CD4-positive, alpha-beta T cell treated with Interleukin-4 for 1 hour (primary cell): ENCODE measurements around the gene MRPL28.
"Not testable (repeated sequence)": the region's sequence is repeated elsewhere in the genome, so short reads cannot be mapped to it uniquely, and the experiment has no call there.

Experiments
- DNase-seq, 2 donors: peaks; one replicate each; pipeline ENCODE4 v3.0.0-alpha.2; 2020 to 2022

MRPL28 gene

DNA sequence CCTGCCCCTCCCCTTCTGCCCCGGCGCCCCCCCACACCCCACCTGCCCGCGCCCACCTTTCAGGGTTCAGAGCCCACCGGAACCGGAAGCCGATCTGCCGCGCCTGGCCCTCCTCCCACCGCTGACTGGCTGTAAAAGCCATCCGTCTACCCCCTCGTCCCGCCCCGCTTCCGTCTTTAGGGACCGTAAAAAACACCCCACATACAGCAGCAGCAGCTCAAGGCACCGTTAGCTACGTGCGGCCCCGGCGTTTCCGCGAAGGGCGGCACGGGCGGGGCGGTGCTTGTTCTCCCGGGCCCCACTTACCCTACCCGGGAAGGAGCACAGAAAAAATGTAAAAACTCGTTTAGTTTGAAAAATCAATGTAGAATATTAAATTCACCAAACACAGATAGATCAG is at the start of gene MRPL28:
TSS of gene MRPL28 (minus strand) at position 96 of the 400 bp plus-strand sequence. CDS start 320 bp downstream, outside the sequence.
- peak; percentile 94 to 95 for DNase-seq

DNA sequence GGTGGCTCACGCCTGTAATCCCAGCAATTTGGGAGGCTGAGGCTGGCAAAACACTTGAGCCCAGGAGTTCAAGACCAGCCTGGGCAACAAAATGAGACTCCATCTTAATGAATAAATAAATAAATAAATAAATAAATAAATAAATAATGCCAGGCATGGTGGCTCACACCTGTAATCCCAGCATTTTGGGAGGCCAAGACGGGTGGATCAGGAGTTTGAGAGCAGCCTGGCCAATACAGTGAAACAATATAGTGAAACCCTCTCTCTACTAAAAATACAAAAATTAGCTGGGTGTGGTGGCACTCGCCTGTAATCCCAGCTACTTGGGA is 44.8 kb upstream of the MRPL28 start:
- DNase-seq: not testable (repeated sequence)

DNA sequence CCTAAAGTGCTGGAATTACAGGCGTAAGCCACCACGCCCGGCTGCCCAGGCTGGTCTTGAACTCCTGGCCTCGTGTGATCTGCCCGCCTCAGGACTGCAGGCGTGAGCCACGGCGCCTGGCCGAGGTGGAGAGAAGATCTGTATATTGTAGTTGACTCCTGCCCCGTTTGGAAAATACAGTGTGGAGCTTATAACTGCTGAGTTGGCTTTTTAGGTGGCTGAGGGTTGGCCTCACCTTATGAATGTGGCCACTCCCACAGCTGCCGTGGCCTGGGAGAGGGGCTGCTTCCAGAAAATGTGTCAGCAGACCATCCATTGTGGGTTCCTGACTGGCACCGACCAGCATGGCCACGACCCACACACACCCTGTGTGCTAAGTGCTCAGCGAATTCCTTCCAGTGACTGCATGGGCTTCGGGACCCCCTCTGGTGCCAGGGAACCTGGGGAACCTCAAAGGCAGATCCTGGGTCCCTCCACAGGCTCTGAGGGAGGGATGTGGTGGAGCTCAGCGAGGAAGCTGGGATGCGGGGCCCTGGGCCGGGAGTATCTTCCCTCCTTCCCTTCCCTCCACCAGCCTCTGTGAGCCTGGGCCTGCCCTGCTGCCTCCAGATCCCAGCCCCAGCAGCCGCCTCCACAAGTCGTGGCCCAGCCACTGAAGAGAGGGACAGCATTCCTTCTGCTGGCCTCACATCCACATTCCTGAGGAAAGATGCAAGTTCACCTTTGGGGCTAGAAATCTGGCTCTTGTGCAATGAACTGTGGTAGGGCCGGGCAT is 44.2 kb upstream of the MRPL28 start:
- no peak for DNase-seq

DNA sequence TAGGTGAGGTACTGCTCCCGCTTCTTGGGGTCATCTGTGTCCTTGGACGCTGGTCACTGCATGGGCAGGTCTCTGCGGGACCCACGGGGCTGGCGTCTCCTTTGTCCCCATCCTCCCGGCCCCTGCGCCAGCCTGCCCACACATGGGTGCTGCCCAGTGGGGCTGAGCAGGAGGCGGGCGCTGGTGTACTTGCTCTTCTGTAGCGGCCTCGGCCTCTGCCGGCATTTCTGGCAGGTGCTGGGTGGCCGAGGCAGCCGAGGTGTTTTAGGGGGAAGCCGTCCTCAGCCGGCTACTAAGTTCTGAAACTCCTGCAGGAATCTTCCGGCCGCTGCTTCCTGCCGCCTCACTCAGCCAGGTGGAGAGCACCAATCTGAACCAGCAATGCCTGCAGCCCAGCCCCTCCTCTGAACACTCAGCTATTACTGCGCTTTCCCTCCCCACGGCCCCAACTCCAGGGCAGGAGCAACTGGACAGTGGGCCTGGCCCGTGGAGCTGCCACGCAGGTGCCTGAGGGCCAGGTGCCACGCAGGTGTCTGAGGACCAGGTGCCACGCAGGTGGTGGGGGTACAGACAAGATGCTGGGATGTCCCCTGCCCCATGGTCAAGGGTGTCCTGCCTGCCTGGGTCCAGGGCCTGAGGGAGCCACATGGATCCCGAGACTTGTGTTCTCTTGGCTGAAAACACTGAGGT is 41.4 kb upstream of the MRPL28 start:
- no peak for DNase-seq

DNA sequence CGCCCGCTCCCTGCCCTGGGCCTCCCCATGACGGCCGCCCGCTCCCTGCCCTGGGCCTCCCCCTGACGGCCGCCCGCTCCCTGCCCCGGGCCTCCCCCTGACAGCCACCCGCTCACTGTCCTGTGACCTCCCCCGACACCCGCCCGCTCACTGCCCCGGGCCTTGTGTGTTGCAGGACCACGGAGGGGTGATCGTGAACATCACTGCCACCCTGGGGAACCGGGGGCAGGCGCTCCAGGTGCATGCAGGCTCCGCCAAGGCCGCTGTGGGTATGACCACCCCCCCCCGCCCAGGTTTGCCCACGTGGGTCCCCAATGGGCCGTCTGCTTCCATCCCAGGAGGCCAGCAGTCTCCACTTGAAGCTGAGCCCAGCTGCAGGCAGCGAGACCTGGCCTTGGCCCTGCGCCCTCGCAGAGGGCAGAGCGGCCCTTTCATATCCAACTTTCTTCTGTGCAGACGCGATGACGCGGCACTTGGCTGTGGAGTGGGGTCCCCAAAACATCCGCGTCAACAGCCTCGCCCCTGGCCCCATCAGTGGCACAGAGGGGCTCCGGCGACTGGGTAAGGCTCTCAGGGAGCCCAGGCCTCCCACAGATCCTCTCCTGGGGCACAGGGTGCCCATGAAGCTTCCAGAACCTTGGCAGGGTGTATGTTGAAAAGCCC is 40.3 kb upstream of the MRPL28 start:
- DNase-seq: no peak

DNA sequence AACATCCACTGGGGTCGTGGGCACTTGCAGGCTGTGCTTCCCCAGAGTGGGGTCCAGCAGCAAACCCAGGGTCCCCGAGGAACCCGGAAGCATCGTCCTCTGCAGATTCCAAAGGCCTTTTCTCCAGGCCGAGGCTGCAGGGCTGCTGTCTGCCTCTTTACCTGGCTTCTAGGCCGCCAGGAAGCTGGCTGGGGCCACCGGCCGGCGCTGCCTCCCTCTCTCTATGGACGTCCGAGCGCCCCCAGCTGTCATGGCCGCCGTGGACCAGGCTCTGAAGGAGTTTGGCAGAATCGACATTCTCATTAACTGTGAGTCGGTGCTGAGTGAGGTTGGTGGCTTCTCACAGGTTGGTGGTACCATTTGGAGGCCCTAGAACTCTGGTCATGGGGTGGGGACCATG is 36.9 kb upstream of the MRPL28 start:
- DNase-seq: no peak

DNA sequence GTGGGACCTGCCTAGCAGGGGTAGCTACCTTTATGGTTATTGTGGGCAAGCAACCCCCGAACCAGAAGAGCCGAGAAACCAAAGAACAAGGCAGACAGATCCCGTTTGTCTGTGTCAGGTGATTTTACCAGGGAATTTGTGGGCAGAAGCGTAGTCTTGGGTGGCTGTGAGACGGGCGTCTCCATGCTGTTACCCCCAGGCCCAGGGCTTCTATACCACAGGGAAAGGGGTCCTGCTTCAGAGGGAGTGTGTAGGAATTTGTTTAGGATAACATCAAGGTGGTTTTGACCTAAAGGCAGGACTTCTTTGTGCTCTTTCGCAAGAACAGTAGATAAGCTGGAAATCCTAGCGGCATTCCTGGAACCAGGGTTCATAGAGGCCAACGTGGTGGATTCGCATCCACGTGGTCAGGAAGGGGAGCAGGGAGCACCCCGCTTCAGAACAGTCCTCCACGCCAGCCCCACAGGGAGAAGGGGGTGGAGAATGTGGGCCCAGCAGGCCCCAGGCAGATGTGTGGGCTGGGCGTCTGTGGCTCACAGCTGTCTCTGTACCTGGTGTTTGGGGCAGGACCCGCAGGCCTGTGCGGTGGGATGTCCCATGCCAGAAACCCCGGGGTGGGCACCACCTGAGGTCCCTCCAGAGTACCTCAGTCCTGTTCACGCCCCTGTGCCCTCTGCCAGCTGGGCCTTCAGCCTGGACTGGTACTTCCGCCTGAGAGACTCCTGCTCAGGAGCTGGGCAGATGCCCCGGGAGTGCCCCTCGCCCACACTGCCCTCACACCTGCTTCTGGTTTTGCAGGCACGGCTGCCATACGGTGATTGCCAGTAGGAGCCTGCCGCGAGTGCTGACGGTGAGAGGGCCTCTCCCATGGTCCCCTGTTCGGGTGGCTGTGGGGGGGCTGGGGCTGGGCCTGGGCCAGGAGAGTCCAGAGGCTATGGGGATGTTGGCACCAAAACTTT is 35.5 kb upstream of the MRPL28 start:
- no peak for DNase-seq

DNA sequence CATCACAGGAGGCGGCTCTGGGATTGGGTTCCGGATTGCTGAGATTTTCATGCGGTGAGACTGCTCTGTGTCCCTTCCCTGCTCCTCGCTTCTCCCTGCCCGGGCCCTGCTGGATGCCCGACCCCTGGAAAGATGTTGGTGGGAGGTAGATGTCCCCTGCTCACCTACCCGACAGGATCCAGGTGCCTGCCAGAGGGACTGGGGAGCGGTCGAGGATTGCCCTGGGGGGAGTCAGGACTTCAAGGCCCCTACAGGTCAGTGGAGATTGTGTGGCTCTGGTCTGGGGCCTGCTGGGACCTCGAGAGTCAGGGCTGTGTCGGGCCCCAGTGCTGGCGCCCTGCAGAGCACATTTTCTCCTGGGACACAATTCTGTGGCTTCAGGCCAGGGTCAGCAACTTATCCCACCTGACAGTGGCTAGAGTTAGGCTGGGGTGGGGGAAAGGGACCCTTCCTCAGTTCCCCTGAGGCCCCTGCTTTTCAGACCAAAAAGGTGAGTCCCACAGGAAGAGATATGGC is 34.7 kb upstream of the MRPL28 start:
- DNase-seq: no peak

DNA sequence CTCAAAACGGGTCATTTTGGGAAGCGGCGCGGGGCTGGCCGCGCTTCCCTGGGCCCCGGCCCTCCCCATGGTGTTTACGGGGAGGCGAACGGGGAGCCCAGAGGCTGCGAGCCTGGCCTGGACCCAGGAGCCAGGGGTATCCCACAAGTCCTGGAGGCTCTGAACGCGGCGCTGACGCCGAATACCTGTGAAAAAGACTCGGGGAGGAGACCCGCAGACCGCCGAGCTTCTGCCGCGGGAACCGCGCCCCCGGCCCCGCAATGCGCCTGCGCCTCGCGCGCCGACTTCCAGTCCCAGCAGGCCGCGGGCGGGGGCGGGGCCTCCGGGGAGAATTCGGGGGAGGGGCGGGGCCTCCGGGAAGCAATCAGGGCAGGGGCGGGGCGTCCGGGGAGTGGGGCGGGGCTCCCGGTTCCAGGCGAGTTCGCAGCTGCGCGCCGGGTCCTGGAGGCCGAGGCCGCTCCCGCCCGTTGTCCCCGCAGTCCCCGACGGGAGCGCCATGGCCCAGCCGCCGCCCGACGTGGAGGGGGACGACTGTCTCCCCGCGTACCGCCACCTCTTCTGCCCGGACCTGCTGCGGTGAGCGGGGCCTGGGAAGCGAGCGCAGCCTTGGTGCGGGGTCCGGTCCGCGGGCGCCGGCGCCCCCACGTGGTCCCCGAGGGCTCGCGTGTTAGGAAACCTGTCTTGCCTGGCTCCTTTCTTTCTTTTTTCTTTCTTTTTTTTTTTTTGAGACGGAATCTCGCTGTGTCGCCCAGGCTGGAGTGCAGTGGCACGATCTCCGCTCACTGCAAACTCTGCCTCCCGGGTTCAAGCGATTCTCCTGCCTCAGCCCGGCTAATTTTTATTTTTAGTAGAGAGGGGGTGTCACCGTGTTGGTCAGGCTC is 31.4 kb upstream of the MRPL28 start, which contains the start of gene DECR2:
TSS of gene DECR2 (plus strand) at position 418 of the 881 bp plus-strand sequence. CDS start at position 497, 79 bp downstream.
- DNase-seq: peak; percentile 95 to 97

DNA sequence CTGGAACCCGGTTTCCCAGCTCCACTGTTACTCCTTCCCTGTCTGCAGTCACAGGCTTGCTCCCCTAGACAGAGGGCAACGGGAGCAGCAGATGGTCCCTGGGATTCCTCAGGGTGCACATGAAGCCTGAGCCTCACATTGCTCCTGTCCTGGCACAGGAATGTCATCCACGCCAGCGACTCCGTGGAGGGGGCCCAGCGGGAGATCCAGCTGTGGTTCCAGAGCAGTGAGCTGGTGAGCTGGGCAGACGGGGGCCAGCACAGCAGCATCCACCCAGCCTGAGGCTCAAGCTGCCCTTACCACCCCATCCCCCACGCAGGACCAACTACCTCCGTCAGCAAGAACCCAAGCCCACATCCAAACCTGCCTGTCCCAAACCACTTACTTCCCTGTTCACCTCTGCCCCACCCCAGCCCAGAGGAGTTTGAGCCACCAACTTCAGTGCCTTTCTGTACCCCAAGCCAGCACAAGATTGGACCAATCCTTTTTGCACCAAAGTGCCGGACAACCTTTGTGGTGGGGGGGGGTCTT is 29.8 kb upstream of the MRPL28 start:
- no peak for DNase-seq

DNA sequence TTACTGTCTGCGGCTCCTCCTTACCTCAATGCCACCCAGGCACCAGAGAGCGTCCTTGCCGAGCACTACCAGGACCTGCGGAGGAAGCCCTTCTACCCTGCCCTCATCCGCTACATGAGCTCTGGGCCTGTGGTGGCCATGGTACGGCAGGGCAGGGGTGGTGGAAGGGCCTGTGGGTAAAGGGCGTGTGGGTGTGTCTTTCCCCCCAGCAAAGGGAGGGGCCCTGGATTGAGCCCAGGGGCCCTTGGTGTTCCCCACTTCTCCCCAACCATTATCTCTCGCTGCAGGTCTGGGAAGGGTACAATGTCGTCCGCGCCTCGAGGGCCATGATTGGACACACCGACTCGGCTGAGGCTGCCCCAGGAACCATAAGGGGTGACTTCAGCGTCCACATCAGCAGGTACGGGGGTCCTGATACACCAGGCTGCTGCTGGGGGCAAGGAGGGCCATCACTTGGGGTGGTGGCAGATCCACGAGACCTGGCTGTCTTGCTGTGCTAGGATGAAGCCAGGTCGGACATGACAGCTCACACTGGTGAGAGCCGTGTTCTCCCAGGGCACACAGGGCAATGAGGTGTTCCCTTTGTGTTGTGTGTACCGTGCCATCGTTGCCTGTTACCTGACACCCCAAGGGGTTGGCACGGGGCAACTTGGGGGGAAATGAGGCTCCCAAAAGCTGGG is 29.1 kb upstream of the MRPL28 start:
- DNase-seq: no peak

DNA sequence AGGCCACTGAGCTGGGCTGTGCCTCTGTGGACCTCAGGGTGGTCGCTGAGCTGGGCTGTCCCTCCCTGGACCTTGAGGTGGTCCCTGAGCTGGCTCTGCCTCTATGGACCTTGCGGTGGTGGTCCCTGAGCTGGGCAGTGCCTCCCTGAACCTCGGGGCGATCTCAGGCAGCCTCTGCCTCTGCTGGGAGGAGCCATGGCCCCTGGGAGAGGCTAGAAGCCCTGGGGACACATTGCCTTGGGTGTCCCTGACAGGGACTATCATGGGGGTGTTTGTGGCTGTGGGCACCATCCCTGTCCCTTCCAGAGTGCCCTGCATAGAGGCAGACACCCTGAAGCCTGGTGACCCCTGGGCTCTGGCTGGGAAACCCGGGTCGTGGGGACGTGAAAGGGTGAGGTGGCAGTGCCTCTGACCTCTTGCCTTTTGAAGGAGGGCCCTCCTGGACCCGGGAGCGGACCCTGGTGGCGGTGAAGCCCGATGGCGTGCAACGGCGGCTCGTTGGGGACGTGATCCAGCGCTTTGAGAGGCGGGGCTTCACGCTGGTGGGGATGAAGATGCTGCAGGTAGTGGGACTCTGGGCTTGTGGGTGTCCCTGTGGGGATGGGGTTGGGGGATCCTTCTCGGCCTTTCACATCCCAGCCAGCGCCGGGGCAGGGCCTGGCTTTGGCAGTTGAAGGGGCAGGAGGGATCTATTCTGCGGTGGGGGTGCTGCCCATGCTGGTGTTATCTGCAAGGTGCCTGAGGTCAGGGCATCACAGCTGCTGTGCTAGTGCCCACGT is 28.4 kb upstream of the MRPL28 start:
- no peak for DNase-seq

DNA sequence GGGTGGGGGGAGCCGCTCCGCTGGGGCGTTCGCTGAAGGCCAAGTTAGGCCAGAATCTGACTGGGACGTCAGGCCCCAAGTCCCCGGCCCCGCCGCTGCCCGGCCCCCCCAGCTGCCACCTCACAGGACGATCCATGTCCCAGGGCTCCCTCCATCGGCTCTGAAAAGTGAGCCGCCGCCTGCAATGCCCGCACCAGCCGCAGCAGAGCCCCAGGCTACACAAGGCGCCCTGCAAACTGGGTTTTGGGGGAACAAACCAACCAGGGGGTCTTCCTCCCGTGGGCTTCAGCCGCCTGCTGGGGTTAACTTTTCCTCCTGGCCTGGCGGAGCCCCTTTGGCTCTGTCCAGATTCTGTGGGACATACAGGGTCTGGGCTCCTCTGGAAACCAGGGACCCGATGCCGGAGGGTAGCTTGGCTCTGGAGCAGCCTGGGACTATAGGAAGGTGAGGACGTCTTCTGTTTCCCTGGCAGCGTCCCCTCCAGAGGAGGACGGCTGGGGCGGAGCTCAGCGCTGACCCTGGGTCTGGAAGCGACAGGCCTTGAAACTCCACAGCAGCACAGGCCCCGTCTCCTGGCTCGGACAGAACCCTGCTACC is 27.5 kb upstream of the MRPL28 start:
- peak; percentile 25 to 43 for DNase-seq

DNA sequence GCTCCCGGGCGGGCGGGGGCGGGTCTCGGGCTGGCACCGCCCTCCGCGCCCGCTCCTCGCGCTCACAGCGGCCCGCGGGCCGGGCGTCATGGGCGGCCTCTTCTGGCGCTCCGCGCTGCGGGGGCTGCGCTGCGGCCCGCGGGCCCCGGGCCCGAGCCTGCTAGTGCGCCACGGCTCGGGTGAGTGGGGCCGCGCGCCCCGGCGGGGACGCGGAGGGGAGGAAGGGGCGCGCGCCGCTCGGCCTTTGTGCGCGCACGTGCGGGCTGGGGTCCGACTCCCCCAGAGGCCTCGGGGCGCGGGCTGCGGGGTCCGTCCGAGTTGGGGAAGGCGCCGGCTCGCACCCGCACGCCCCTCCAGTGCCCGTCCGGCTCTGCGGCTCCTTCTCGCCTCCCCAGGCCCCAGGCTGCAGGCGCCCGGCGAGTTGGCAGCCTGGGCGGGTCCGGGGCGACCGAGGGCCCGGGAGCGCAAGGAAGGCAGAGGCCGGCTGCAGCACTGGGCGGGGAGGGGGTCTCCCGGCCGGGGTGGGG is 26.9 kb upstream of the MRPL28 start, which contains the start of gene NME4:
TSS of gene NME4 (plus strand) at position 65 of the 527 bp plus-strand sequence. CDS start at position 89, 24 bp downstream.
- no peak for DNase-seq

DNA sequence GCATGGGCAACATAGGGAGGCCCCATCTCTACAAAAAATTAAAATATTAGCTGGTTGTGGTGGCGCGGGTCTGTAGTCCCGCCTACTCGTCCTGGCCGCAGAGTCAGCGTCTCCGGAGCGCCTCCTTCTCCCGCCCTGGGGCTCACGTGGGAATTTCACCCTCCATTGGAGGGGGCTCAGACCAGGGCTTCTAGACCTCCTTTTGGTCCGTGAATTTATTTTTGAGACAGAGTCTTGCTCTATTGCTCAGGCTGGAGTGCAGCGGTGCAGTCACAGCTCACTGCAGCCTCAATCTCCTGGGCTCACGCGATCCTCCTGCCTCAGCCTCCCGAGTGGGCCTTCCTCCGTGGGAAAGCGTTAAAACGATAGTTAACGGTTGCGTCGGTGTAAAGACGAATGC is 26.3 kb upstream of the MRPL28 start:
- DNase-seq: no peak

DNA sequence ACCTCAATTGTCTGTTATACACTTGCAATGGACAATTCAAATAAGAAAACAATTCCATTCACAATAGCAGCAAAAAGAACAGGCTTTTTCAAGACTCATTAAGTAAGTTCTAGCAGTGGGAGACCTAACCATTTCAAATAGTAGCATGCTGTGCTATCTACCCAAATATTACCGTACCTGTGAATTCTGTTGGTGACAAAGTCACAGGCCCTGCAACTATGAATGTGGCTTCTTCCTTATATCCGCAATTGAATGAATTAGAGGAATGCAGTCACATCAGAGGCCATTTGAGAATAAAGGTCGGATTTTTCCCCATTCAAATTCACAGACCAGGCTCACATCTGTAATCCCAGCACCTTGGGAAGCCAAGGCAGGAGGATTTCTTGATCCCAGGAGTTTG is 25.9 kb upstream of the MRPL28 start:
- no peak for DNase-seq

DNA sequence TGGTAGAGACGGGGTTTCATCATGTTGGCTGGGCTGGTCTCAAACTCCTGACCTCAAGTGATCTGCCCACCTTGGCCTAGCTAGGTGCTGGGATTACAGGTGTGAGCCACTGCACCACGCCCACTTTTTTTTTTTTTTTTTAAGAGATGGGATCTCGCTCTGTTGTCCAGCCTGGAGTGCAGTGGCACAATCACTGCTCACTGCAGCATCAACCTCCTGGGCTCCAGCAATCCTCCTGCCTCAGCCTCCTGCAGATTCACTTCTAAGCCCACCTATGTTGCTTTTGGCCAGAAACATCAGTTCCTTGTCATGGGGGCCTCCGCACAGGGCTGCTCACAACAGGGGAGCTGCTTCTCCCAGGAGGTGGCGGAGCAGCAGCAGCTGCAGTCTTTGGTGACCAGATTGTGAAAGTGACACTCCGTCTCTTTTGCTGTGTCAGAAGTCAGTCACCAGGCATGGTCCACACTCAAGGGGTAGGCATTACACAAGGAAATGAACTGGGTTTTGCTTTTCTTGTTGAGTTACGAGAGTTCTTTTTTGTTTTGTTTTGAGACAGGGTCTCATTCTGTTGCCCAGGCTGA is 22.2 kb upstream of the MRPL28 start:
- peak in 1 of 2 donors; percentile 39 for DNase-seq

DNA sequence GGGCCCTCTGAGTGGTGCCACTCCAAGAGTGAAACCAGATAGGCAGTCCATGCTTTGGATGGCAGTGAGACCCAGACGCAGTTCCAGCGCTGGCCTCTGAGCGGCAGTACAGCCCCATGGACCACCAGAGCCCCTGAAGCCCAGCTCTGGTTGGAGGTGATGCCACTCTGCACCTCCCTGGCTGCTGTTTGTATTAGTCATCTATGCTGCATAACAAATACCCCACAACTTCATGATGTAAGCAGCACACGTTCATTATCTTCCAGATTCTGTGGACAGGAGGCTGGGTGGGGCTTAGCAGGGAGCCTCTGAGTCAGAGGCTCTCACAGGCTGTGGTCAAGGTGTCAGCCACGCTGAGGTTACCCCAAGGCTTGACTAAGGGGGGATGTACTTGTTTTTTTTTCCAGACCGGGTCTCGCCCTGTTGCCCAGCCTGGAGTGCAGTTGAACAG is 21.6 kb upstream of the MRPL28 start:
- DNase-seq: peak; percentile 75 to 80
